ENCODE results near the gene LOXL1. TPM values are rescaled to one million over a fixed set of nuclear protein-coding genes. Genes with fewer than 3 reads are reported as not detected.

The LOXL1 gene
- total and polyA plus RNA-seq, 2 of the 13 experiments (the other 11 are each of a cell fraction or from before 2014, with no cell fraction given) = 0.51 to 1.3 TPM

DNA sequence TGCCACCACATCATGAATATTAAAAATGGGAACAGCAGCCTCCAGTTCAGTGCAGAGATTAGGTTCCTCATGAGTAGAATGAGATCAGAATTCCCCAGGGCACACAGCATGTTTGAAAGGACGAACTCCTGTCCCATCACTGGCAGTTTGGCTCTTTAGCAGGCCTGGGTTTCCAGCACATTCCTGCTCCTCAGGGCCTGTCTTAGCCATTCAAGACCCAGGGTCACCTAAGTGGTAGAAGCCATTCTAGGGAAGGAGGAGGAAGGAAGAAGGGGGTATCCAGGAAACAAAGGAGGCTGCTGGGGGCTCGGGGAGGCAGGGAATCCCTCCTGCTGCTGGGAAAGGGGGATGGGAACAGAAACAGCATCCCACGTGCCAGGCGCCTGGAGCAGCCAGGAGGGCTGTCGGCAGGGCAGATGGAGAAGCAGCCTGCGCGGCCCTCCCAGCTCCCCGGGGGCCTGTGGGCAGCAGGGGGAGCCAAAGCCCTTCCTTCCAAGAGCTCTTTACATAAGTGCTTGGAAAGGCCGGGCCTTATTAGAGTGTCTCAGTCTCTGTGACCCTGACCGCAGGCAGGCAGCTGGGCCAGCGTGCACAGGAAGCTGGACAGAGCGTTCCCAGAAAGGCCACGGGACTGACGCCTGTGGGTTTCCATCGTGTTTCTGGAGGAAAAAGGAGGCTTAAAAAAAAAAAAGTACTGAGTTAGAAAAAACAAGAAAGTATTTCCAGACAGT, 24.7 kb downstream of the LOXL1 start (continued):
- TF ChIP-seq, protein P1, sequence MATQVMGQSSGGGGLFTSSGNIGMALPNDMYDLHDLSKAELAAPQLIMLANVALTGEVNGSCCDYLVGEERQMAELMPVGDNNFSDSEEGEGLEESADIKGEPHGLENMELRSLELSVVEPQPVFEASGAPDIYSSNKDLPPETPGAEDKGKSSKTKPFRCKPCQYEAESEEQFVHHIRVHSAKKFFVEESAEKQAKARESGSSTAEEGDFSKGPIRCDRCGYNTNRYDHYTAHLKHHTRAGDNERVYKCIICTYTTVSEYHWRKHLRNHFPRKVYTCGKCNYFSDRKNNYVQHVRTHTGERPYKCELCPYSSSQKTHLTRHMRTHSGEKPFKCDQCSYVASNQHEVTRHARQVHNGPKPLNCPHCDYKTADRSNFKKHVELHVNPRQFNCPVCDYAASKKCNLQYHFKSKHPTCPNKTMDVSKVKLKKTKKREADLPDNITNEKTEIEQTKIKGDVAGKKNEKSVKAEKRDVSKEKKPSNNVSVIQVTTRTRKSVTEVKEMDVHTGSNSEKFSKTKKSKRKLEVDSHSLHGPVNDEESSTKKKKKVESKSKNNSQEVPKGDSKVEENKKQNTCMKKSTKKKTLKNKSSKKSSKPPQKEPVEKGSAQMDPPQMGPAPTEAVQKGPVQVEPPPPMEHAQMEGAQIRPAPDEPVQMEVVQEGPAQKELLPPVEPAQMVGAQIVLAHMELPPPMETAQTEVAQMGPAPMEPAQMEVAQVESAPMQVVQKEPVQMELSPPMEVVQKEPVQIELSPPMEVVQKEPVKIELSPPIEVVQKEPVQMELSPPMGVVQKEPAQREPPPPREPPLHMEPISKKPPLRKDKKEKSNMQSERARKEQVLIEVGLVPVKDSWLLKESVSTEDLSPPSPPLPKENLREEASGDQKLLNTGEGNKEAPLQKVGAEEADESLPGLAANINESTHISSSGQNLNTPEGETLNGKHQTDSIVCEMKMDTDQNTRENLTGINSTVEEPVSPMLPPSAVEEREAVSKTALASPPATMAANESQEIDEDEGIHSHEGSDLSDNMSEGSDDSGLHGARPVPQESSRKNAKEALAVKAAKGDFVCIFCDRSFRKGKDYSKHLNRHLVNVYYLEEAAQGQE (IDR thresholded peaks at IDR 0.05; ENCODE audit: borderline replicate concordance in 1 of 2, low read depth in 1 of 2, low read length in 2 of 2) = 0 out of 4 replicates have a peak, but pooled peaks of 1 of the 2 experiments have one; percentile 35
- TF ChIP-seq JDP2 (CRISPR knock-in tag; IDR thresholded peaks at IDR 0.05; ENCODE audit: borderline replicate concordance) (no peak), ZNF883 (CRISPR knock-in tag; IDR thresholded peaks at IDR 0.05; ENCODE audit: not compliant biosample characterization) (no peak), ELF3 (CRISPR knock-in tag; IDR thresholded peaks at IDR 0.05) (peak; percentile 27; the same call in 1 of the 2 replicates), ZFP36 (IDR thresholded peaks at IDR 0.05; ENCODE audit: borderline replicate concordance, low read depth, low read length, partially characterized antibody) (no peak), SOX13 (IDR thresholded peaks at IDR 0.05) (no peak), SOX13 (CRISPR knock-in tag; conservative IDR thresholded peaks at IDR 0.05 in 1 of 2, IDR thresholded peaks at IDR 0.05 in 1 of 2) (0 out of 4 replicates have a peak, but pooled peaks of 1 of the 2 experiments have one; percentile 14), TARDBP (CRISPR knock-in tag; IDR thresholded peaks at IDR 0.05) (peak; percentile 72; the same call in 1 of the 2 replicates), NR2F6 (IDR thresholded peaks at IDR 0.05) (0 out of 2 replicates have a peak, but pooled peaks have one; percentile 23), NR2F6 (CRISPR knock-in tag; IDR thresholded peaks at IDR 0.05) (peak; percentile 75; the same call in 1 of the 2 replicates), ZSCAN21 (CRISPR knock-in tag; IDR thresholded peaks at IDR 0.05; ENCODE audit: borderline replicate concordance) (0 out of 2 replicates have a peak, but pooled peaks have one; percentile 21), ZNF747 (CRISPR knock-in tag; IDR thresholded peaks at IDR 0.05; ENCODE audit: borderline replicate concordance) (0 out of 2 replicates have a peak, but pooled peaks have one; percentile 8), XRCC5 (optimal IDR thresholded peaks at IDR 0.05; ENCODE audit: low read length) (peak; percentile 81), ZNF232 (CRISPR knock-in tag; IDR thresholded peaks at IDR 0.05; ENCODE audit: borderline replicate concordance) (0 out of 2 replicates have a peak, but pooled peaks have one; percentile 14), ZSCAN25 (CRISPR knock-in tag; IDR thresholded peaks at IDR 0.05) (peak; percentile 53; the same call in 1 of the 2 replicates), ELF1 (CRISPR knock-in tag; IDR thresholded peaks at IDR 0.05) (peak; percentile 10; the same call in 1 of the 2 replicates), IRX3 (CRISPR knock-in tag; IDR thresholded peaks at IDR 0.05; ENCODE audit: borderline replicate concordance, low read depth) (no peak), SMAD3 (CRISPR knock-in tag; IDR thresholded peaks at IDR 0.05) (no peak), ZNF598 (CRISPR knock-in tag; IDR thresholded peaks at IDR 0.05; ENCODE audit: borderline replicate concordance) (0 out of 2 replicates have a peak, but pooled peaks have one; percentile 58), MIER2 (CRISPR knock-in tag; IDR thresholded peaks at IDR 0.05) (peak; percentile 54; the same call in 1 of the 2 replicates), ZNF446 (CRISPR knock-in tag; IDR thresholded peaks at IDR 0.05) (no peak), ZNF331 (CRISPR knock-in tag; IDR thresholded peaks at IDR 0.05) (peak; percentile 54; the same call in 1 of the 2 replicates), THYN1 (CRISPR knock-in tag; IDR thresholded peaks at IDR 0.05; ENCODE audit: borderline replicate concordance, low read depth) (no peak), NFKB2 (CRISPR knock-in tag; IDR thresholded peaks at IDR 0.05; ENCODE audit: borderline replicate concordance) (peak; percentile 42; the same call in 1 of the 2 replicates)
- TF ChIP-seq, protein P2, sequence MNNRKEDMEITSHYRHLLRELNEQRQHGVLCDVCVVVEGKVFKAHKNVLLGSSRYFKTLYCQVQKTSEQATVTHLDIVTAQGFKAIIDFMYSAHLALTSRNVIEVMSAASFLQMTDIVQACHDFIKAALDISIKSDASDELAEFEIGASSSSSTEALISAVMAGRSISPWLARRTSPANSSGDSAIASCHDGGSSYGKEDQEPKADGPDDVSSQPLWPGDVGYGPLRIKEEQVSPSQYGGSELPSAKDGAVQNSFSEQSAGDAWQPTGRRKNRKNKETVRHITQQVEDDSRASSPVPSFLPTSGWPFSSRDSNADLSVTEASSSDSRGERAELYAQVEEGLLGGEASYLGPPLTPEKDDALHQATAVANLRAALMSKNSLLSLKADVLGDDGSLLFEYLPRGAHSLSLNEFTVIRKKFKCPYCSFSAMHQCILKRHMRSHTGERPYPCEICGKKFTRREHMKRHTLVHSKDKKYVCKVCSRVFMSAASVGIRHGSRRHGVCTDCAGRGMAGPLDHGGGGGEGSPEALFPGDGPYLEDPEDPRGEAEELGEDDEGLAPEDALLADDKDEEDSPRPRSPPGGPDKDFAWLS (CRISPR knock-in tag; IDR thresholded peaks at IDR 0.05; ENCODE audit: borderline replicate concordance) = no peak
